Measurements from ENCODE around the gene LCTL. TPM values are rescaled to one million over a fixed set of nuclear protein-coding genes. Genes with fewer than 3 reads are reported as not detected.
"Not testable (repeated sequence)": the region's sequence is repeated elsewhere in the genome, so short reads cannot be mapped to it uniquely, and the experiment has no call there.

Gene LCTL
- total RNA-seq, 1 experiment from 2014 or later, result not detected

DNA sequence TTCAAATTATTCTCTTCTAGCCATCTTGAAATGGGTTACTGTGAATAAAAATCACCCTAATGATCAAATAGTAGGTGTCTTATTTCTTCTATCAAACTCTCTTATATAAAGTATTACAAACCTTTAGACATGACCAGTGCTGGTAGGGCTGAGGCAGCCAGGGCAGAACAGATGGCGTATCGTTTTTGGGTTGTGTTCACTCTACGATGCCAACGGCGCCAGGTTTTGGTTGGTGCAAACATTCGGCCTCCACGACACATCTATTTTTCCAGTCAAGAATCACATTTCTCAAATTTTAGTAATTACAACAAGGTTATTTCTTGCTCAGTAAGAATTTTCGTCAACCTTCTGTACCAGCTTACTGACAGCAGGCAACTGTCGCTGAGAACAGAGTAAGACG lies 63.3 kb downstream of the LCTL start:
- no peak for DNase-seq (ENCODE audit: low spot score)

- not testable (repeated sequence) for DNase-seq (ENCODE audit: low spot score)
Observed at GRCh38 chr15:66500346-66500745, 65.5 kb downstream of the LCTL start.

- DNase-seq (ENCODE audit: low spot score), result peak; percentile 41
Observed at GRCh38 chr15:66498501-66499386, 67.1 kb downstream of the LCTL start.

Small RNAs within 50 kb of the gene (small RNA-seq; reads per million reads assigned to genes)
- gene RF01159 (not detected), gene SNORD16 (not detected), gene SNORD18A (not detected), gene SNORD18B (not detected), gene SNORD18C (not detected)

Other genes starting within 250 kb of the LCTL start
- 8.9 and 11.3 TPM in 2 replicates for gene TIPIN, start 209.3 kb downstream of the LCTL start, total RNA-seq (2014; rRNA removed; shearing (Covaris generic))
- gene MAP2K1, start 179.1 kb downstream of the LCTL start, total RNA-seq (2014; rRNA removed; shearing (Covaris generic)), result 57.1 and 61.7 TPM in 2 replicates
- gene SNAPC5, start 68.2 kb downstream of the LCTL start, total RNA-seq (2014; rRNA removed; shearing (Covaris generic)), result 27.9 and 32.3 TPM in 2 replicates
- gene RPL4, start 61.1 kb downstream of the LCTL start, total RNA-seq (2014; rRNA removed; shearing (Covaris generic)), result 5,364 and 5,662 TPM in 2 replicates
- 9.2 and 15.4 TPM in 2 replicates for gene ZWILCH, start 60.7 kb downstream of the LCTL start, total RNA-seq (2014; rRNA removed; shearing (Covaris generic))
- gene SMAD6, start 136.2 kb upstream of the LCTL start, total RNA-seq (2014; rRNA removed; shearing (Covaris generic)), result 101 and 123 TPM in 2 replicates